Panc1 (cell line): ENCODE measurements around the gene RBM19.

Experiments
- CTCF ChIP-seq: fragments of 450-650 bp; IDR thresholded peaks from 2 replicates; pipeline ENCODE4 v1.5.1; 2017; ENCODE audit warnings: mild to moderate bottlenecking
- POLR2AphosphoS5 ChIP-seq: IDR thresholded peaks from 2 replicates; pipeline ENCODE4 v1.6.1; 2012; ENCODE audit warnings: mild to moderate bottlenecking, low read depth, low read length, moderate library complexity
- TCF7L2 ChIP-seq: IDR thresholded peaks from 2 replicates; pipeline ENCODE4 v1.6.1; 2011; ENCODE audit warnings: mild to moderate bottlenecking, low read depth, low read length, inconsistent platforms
- TF ChIP-seq, protein P1 (sequence below), 2 experiments: IDR thresholded peaks; 2 replicates each; pipeline ENCODE4 v1.6.1; 2011 to 2012; ENCODE audit warnings: low read depth in 2 of 2, control low read depth in 1 of 2, low read length in 1 of 2, mild to moderate bottlenecking in 1 of 2, moderate library complexity in 1 of 2; ENCODE audit not compliant: insufficient read depth in 1 of 2

- no peak for TF ChIP-seq CTCF
- TF ChIP-seq, protein P1, sequence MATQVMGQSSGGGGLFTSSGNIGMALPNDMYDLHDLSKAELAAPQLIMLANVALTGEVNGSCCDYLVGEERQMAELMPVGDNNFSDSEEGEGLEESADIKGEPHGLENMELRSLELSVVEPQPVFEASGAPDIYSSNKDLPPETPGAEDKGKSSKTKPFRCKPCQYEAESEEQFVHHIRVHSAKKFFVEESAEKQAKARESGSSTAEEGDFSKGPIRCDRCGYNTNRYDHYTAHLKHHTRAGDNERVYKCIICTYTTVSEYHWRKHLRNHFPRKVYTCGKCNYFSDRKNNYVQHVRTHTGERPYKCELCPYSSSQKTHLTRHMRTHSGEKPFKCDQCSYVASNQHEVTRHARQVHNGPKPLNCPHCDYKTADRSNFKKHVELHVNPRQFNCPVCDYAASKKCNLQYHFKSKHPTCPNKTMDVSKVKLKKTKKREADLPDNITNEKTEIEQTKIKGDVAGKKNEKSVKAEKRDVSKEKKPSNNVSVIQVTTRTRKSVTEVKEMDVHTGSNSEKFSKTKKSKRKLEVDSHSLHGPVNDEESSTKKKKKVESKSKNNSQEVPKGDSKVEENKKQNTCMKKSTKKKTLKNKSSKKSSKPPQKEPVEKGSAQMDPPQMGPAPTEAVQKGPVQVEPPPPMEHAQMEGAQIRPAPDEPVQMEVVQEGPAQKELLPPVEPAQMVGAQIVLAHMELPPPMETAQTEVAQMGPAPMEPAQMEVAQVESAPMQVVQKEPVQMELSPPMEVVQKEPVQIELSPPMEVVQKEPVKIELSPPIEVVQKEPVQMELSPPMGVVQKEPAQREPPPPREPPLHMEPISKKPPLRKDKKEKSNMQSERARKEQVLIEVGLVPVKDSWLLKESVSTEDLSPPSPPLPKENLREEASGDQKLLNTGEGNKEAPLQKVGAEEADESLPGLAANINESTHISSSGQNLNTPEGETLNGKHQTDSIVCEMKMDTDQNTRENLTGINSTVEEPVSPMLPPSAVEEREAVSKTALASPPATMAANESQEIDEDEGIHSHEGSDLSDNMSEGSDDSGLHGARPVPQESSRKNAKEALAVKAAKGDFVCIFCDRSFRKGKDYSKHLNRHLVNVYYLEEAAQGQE (IDR thresholded peaks at IDR 0.05; ENCODE audit: insufficient read depth in 1 of 2, low read depth in 2 of 2, low read length in 1 of 2) = no peak
- TF ChIP-seq POLR2AphosphoS5 = no peak
- no peak for TF ChIP-seq TCF7L2
Observed at GRCh38 chr12:113899561-113900471, 66.3 kb downstream of the RBM19 start.
